GM12874 (cell line): ENCODE data around the gene CASQ2.

Source experiments
- TF ChIP-seq, protein P1 (sequence below): IDR thresholded peaks from 2 replicates; pipeline ENCODE4 v1.5.1; 2011; ENCODE audit warnings: low read depth, mild to moderate bottlenecking, control low read depth, low read length, moderate library complexity; ENCODE audit not compliant: insufficient read depth

The CASQ2 gene

DNA sequence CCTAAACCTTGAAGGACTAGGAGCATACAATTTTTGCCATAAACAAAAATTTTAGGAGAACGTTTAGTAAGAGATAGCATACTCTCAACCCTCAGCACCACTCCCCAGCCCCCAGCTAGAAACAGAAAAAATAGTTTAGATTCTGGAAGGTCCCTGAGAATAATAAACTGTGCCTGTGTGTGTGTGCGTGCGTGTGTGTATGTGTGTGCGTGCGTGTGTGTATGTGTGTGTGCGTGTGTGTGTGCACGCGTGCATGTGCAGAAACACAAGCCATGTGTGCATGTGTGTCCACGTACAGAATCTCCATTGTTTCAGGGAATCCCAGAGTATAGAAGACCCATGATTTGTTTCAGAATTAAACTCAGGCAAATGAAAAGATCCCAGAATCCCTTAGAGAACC is 62.6 kb downstream of the CASQ2 start:
- TF ChIP-seq, protein P1, sequence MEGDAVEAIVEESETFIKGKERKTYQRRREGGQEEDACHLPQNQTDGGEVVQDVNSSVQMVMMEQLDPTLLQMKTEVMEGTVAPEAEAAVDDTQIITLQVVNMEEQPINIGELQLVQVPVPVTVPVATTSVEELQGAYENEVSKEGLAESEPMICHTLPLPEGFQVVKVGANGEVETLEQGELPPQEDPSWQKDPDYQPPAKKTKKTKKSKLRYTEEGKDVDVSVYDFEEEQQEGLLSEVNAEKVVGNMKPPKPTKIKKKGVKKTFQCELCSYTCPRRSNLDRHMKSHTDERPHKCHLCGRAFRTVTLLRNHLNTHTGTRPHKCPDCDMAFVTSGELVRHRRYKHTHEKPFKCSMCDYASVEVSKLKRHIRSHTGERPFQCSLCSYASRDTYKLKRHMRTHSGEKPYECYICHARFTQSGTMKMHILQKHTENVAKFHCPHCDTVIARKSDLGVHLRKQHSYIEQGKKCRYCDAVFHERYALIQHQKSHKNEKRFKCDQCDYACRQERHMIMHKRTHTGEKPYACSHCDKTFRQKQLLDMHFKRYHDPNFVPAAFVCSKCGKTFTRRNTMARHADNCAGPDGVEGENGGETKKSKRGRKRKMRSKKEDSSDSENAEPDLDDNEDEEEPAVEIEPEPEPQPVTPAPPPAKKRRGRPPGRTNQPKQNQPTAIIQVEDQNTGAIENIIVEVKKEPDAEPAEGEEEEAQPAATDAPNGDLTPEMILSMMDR = no peak

DNA sequence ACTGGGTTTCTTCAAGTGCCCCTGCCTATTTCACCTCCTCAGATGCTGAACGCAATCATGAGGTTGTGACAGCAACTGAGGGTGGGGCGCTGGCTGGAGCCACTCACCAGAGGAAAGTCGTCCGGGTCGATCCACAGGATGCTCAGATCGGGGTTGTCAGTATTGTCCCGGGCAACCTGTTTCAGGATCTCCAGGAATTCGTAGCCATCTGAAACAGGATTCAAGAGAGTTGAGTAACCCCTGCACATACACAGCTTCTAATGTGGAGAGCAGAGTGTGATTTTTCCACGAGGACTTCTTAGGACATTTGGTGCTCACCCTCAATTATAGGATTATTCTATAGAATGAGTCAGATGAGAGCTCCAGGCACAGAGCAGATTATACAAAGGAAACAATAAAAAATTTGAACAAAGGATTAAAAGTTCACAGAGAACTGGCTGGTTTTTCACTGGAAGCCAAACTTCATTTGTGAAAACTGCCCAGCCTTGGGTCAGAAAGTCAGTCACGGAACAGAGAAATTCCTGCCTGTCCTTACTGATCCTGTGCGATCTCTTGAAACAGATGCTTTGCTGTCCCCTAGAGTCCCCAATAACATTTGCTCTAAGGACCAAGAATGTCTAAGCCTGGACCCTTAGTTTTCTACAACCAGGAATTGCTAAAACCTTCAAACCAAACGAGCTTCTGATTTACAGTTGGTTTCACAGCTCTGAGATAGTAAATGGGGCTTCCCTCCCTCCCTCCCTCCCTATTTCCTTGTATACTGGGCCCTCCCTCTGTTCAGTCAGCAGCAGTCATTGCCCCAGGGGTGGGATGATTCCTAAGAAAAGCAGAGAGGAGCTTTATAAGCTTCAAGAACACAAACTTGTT is 63.2 kb downstream of the CASQ2 start:
- TF ChIP-seq, protein P1 = no peak

DNA sequence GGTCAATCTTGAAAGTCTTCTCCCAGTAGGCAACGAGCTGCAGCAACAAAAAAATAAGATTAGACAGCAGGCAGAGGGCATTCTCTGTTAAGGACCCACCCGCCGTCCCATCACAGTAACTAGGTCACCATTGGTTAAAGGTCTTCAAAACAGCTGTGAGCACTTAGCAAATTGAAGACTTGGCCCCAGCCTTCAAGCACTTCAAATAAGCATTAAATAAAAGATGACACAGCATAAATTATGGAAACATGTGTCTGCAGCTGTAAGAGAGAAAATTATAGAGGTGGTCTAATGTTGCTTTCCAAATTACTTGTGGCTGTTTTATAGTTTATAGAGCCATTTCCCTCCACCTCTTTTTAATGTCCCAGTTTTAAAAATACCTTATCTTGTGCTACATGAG is 65.6 kb downstream of the CASQ2 start:
- TF ChIP-seq, protein P1 = no peak

DNA sequence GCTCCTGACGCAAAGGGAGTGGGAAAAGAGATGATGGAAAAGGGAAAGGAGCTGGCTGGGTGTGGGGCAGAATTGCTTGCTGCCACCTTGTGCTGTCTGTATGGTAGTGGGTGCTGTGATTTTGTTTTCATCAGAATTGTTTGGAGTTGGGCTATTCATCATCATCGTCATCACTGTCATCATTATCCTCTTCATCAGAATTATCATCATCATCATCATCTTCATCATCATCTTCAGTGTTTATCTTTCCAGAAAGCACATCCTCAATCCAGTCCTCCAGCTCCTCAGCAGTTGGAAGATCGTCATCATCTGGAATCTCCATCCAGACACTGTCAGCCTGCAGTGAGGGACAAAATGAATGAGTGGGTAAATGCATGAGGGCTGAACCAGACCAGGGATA is 67.4 kb downstream of the CASQ2 start:
- TF ChIP-seq, protein P1 = no peak

DNA sequence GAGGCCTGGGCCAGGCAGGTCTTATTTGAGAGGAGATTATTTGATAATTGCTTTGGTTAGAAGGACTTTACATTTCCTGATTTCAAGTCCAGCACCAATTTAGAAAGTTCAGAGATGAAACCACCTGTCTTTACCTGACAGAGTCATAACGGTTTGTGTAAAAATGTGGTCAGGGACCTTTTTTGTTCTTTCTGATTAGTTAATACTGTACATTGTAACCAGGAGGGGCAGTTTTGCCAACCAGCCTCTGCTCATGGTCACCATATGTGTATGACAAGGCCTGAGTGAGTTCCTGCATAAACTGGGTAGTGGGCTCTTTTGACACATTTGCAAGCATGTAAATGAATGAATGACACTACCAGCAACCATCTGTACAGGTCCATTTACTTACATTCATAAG is 70.9 kb downstream of the CASQ2 start:
- TF ChIP-seq, protein P1 = no peak

DNA sequence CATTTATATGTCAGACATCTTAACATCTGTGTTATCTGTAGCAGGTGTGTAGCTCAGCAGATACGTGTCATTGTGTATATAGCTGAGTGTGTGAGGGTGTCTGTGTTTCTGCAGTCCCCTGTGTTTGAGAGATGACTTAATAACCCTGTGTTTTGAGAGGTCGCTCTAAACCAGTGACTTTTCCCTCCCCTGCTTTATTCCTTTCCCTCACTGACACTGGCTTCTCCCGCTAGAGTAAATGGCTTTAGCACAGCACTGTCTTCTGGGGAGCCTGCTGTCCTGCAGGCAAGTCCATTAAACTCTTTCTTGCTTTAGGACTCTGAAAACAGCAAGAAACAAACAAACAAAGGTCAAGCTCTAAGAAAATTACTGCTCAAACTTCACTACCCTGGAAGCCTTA is 73.7 kb downstream of the CASQ2 start:
- TF ChIP-seq, protein P1 = no peak

DNA sequence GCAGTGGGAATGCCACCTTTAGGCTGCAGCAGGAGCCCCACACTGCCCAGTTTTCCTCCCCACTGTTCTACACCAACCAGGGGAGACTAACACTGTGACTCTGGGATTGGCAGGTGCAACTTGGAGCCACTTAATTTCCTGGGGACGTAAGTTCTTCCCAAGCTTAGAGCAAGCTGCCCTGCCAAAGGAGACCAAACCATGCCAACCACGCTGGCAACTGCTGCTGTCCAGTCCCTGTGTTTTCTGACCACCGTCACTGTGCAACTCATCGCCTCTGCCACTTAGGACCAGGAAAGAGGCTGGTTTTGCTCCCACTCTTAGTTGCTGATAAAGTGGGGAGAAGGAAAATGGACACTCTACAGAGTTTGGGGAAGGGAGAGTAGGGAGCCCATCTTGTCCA is 76.3 kb downstream of the CASQ2 start:
- TF ChIP-seq, protein P1 = no peak
